ENCODE results near the gene EMC7. TPM values are rescaled to one million over a fixed set of nuclear protein-coding genes. Genes with fewer than 3 reads are reported as not detected.

EMC7 gene
- total and polyA plus RNA-seq, 4 donors, result 26.7 to 58.3 (median 37.6) TPM

DNA sequence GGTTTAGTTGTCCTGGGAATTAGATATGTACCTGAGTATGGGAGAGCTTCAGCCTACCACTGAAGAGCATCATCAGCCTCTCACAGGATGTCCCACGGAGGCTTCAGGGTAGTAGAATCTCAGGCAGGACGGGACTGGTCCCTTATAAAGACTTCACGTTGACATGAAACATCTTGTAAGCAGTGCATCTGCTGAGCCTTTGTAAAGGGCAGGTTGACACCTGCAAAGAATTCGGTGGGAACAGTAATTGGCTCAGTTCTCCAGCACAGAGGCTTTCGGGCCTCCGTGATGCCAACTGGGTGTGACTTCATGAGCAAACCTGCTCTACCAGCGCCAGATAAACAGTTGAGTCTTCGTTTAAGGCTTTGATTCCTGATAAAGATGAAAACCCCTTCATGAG is 35.7 kb downstream of the EMC7 start:
- Histone ChIP-seq H3K27ac (ENCODE audit: low read depth in 1 of 2, low read length in 2 of 2) (no peak overlapping the region), H3K27me3 (ENCODE audit: control insufficient read depth in 4 of 4, insufficient read depth in 4 of 4, low read length in 3 of 4) (no peaks in the 10 kb centered on the region), H3K9me3 (ENCODE audit: control insufficient read depth in 4 of 4, low read length in 3 of 4) (no peaks in the 10 kb centered on the region), H3K4me1 (ENCODE audit: control insufficient read depth in 4 of 4, insufficient read depth in 4 of 4, low read length in 3 of 4) (no peaks in the 10 kb centered on the region), H3K9ac (ENCODE audit: low read depth in 1 of 2, low read length in 2 of 2) (no peak overlapping the region), H3K4me3 (ENCODE audit: low read depth in 1 of 3, low read length in 3 of 3) (no peak overlapping the region), H3K36me3 (ENCODE audit: control insufficient read depth in 4 of 4, insufficient read depth in 3 of 4, low read depth in 1 of 4, low read length in 3 of 4) (peaks cover 0 to 6% (median 0%) of the 10 kb centered on the region in 4 donors)
- TF ChIP-seq HNF4G (IDR thresholded peaks at IDR 0.05) (no peak), TAF1 (conservative IDR thresholded peaks at IDR 0.05) (no peak), RXRA (IDR thresholded peaks at IDR 0.05) (no peak), SP1 (IDR thresholded peaks at IDR 0.05) (no peak), FOXA2 (IDR thresholded peaks at IDR 0.05) (no peak), FOXA1 (IDR thresholded peaks at IDR 0.05) (no peak), HNF4A (conservative IDR thresholded peaks at IDR 0.05) (no peak), RAD21 (IDR thresholded peaks at IDR 0.05) (no peak), YY1 (IDR thresholded peaks at IDR 0.05) (no peak), GABPA (IDR thresholded peaks at IDR 0.05 in 1 of 2, conservative IDR thresholded peaks at IDR 0.05 in 1 of 2) (no peak), JUND (IDR thresholded peaks at IDR 0.05) (no peak), NR2F2 (IDR thresholded peaks at IDR 0.05) (no peak), EGR1 (IDR thresholded peaks at IDR 0.05; ENCODE audit: low read depth in 2 of 2) (no peak)
- TF ChIP-seq, protein P1, sequence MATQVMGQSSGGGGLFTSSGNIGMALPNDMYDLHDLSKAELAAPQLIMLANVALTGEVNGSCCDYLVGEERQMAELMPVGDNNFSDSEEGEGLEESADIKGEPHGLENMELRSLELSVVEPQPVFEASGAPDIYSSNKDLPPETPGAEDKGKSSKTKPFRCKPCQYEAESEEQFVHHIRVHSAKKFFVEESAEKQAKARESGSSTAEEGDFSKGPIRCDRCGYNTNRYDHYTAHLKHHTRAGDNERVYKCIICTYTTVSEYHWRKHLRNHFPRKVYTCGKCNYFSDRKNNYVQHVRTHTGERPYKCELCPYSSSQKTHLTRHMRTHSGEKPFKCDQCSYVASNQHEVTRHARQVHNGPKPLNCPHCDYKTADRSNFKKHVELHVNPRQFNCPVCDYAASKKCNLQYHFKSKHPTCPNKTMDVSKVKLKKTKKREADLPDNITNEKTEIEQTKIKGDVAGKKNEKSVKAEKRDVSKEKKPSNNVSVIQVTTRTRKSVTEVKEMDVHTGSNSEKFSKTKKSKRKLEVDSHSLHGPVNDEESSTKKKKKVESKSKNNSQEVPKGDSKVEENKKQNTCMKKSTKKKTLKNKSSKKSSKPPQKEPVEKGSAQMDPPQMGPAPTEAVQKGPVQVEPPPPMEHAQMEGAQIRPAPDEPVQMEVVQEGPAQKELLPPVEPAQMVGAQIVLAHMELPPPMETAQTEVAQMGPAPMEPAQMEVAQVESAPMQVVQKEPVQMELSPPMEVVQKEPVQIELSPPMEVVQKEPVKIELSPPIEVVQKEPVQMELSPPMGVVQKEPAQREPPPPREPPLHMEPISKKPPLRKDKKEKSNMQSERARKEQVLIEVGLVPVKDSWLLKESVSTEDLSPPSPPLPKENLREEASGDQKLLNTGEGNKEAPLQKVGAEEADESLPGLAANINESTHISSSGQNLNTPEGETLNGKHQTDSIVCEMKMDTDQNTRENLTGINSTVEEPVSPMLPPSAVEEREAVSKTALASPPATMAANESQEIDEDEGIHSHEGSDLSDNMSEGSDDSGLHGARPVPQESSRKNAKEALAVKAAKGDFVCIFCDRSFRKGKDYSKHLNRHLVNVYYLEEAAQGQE (IDR thresholded peaks at IDR 0.05), result no peak
- TF ChIP-seq, protein P2, sequence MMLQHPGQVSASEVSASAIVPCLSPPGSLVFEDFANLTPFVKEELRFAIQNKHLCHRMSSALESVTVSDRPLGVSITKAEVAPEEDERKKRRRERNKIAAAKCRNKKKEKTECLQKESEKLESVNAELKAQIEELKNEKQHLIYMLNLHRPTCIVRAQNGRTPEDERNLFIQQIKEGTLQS (IDR thresholded peaks at IDR 0.05), result no peak
- TF ChIP-seq, protein P3, sequence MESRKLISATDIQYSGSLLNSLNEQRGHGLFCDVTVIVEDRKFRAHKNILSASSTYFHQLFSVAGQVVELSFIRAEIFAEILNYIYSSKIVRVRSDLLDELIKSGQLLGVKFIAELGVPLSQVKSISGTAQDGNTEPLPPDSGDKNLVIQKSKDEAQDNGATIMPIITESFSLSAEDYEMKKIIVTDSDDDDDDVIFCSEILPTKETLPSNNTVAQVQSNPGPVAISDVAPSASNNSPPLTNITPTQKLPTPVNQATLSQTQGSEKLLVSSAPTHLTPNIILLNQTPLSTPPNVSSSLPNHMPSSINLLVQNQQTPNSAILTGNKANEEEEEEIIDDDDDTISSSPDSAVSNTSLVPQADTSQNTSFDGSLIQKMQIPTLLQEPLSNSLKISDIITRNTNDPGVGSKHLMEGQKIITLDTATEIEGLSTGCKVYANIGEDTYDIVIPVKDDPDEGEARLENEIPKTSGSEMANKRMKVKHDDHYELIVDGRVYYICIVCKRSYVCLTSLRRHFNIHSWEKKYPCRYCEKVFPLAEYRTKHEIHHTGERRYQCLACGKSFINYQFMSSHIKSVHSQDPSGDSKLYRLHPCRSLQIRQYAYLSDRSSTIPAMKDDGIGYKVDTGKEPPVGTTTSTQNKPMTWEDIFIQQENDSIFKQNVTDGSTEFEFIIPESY (IDR thresholded peaks at IDR 0.05), result no peak
- TF ChIP-seq, protein P4, sequence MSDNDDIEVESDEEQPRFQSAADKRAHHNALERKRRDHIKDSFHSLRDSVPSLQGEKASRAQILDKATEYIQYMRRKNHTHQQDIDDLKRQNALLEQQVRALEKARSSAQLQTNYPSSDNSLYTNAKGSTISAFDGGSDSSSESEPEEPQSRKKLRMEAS (IDR thresholded peaks at IDR 0.05), result no peak
- TF ChIP-seq, protein P5, sequence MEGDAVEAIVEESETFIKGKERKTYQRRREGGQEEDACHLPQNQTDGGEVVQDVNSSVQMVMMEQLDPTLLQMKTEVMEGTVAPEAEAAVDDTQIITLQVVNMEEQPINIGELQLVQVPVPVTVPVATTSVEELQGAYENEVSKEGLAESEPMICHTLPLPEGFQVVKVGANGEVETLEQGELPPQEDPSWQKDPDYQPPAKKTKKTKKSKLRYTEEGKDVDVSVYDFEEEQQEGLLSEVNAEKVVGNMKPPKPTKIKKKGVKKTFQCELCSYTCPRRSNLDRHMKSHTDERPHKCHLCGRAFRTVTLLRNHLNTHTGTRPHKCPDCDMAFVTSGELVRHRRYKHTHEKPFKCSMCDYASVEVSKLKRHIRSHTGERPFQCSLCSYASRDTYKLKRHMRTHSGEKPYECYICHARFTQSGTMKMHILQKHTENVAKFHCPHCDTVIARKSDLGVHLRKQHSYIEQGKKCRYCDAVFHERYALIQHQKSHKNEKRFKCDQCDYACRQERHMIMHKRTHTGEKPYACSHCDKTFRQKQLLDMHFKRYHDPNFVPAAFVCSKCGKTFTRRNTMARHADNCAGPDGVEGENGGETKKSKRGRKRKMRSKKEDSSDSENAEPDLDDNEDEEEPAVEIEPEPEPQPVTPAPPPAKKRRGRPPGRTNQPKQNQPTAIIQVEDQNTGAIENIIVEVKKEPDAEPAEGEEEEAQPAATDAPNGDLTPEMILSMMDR (IDR thresholded peaks at IDR 0.05; ENCODE audit: low read depth, low read length, missing input control), result no peak
- DNase-seq (ENCODE audit: low spot score), result no peak
- WGBS, result 90% methylated on average over 8 of the region's 8 CpGs
